NCI-H2081 treated with DMSO at 0.1 percent for 48 hours (cell line): Measurements from ENCODE around the gene KRTAP10-4.
"Not testable (repeated sequence)": the region's sequence is repeated elsewhere in the genome, so short reads cannot be mapped to it uniquely, and the experiment has no call there.

Experiments used
- DNase-seq: peaks from one replicate; lab custom pipeline; 2025; lab: John Stamatoyannopoulos, UW

Gene KRTAP10-4

GRCh38 chr21:44579056-44579832 lies 5.7 kb downstream of the KRTAP10-4 start:
- no peak for DNase-seq

- DNase-seq: no peak
Measured at GRCh38 chr21:44579833-44580144, 6.3 kb downstream of the KRTAP10-4 start.

- DNase-seq: not testable (repeated sequence)
Measured at GRCh38 chr21:44580231-44580821, 6.8 kb downstream of the KRTAP10-4 start, which contains the start of gene KRTAP10-5. TSS of gene KRTAP10-5 (minus strand) at chr21:44580604. CDS start at chr21:44580578, 26 bp downstream.

GRCh38 chr21:44581158-44581557 lies 7.6 kb downstream of the KRTAP10-4 start:
- DNase-seq: no peak

- no peak for DNase-seq
Measured at GRCh38 chr21:44582055-44582454, 8.5 kb downstream of the KRTAP10-4 start.

- no peak for DNase-seq
Measured at GRCh38 chr21:44583089-44583799, 9.7 kb downstream of the KRTAP10-4 start.

GRCh38 chr21:44583800-44584147 lies 10.2 kb downstream of the KRTAP10-4 start:
- no peak for DNase-seq

- DNase-seq: no peak
Measured at GRCh38 chr21:44585892-44586291, 12.4 kb downstream of the KRTAP10-4 start.

- no peak for DNase-seq
Measured at GRCh38 chr21:44589094-44589493, 15.6 kb downstream of the KRTAP10-4 start.

GRCh38 chr21:44589586-44590305 lies 16.2 kb downstream of the KRTAP10-4 start:
- DNase-seq: no peak

GRCh38 chr21:44590311-44590721 lies 16.8 kb downstream of the KRTAP10-4 start:
- no peak for DNase-seq

- DNase-seq: not testable (repeated sequence)
Measured at GRCh38 chr21:44590897-44591800, 17.6 kb downstream of the KRTAP10-4 start.

- DNase-seq: not testable (repeated sequence)
Measured at GRCh38 chr21:44591801-44592130, 18.2 kb downstream of the KRTAP10-4 start.

GRCh38 chr21:44592446-44593311 lies 19.1 kb downstream of the KRTAP10-4 start, which contains the start of gene KRTAP10-6:
TSS of gene KRTAP10-6 (minus strand) at chr21:44592505. CDS start at chr21:44592484, 21 bp downstream.
- no peak for DNase-seq

GRCh38 chr21:44593598-44594405 lies 20.3 kb downstream of the KRTAP10-4 start:
- no peak for DNase-seq

GRCh38 chr21:44594406-44594916 lies 20.9 kb downstream of the KRTAP10-4 start:
- DNase-seq: no peak

GRCh38 chr21:44595524-44595923 lies 22.0 kb downstream of the KRTAP10-4 start:
- DNase-seq: no peak

- no peak for DNase-seq
Measured at GRCh38 chr21:44596068-44596725, 22.7 kb downstream of the KRTAP10-4 start.

- DNase-seq: no peak
Measured at GRCh38 chr21:44598061-44598460, 24.5 kb downstream of the KRTAP10-4 start.
